NT2/D1 (cell line): ENCODE results near the gene NFKBIA.

Source experiments
- SUZ12 ChIP-seq: IDR thresholded peaks from 2 replicates; pipeline ENCODE4 v1.6.1; 2011; ENCODE audit not compliant: insufficient read length, insufficient read depth; ENCODE audit errors: extremely low read depth
- YY1 ChIP-seq: IDR thresholded peaks from 2 replicates; pipeline ENCODE4 v1.6.1; 2011; ENCODE audit not compliant: insufficient read length, insufficient read depth
- ZNF274 ChIP-seq: IDR thresholded peaks from 2 replicates; pipeline ENCODE4 v1.6.1; 2011; ENCODE audit warnings: mild to moderate bottlenecking, low read depth, low read length

DNA sequence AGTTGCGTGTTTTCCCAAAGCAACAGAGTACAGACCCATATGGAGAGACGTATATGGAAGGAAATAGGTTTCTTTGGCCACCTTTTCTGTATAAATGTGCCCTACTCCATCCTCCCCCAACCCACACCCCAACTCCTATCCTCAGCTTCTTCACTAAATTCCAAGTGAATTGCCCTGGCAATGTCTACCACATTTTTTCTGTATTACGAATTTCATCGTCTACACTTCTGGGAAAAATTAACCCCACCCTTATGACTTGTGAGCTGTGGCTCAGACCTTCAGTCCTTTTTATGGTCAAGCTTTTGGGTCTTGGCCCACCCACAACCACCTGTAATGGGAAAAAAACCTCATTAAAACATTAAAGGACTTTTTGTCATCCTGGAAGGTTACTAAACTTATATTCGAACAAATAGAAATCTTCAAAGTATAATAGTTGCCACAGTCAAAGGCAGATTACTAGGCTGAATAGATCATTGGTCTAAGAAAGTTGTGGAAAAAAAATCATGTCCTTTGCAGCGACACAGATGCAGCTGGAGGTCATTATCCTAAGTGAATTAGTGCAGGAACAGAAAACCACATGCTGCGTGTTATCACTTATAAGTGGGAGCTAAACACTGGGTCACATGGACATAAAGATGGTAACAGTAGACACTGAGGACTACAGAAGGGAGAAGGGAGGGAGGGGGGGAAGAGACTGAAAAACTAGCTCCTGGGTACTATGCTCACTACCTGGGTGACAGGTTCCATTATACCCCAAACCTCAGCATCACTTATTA lies 15.7 kb upstream of the NFKBIA start:
- TF ChIP-seq SUZ12 (no peak), ZNF274 (no peak), YY1 (no peak)
